PFSK-1 (cell line): Measurements from ENCODE around the gene HYAL3.

ENCODE experiments used
- FOXP2 ChIP-seq: optimal IDR thresholded peaks from 2 replicates; pipeline ENCODE3; 2011; ENCODE audit warnings: borderline replicate concordance, control low read depth, inconsistent platforms; ENCODE audit not compliant: insufficient read depth; ENCODE audit errors: extremely low read length, extremely low read depth
- POLR2AphosphoS5 ChIP-seq: IDR thresholded peaks from 2 replicates; pipeline ENCODE4 v1.6.1; 2012; ENCODE audit warnings: low read depth, mild to moderate bottlenecking, control low read depth, low read length, moderate library complexity
- REST ChIP-seq, 2 experiments: IDR thresholded peaks; 2 replicates each; pipeline versions ENCODE4 v1.6.1 to v1.8.0; 2011 to 2012; ENCODE audit warnings: low read depth in 2 of 2, low read length in 2 of 2, control low read depth in 1 of 2, inconsistent platforms in 1 of 2, mild to moderate bottlenecking in 1 of 2, moderate library complexity in 1 of 2; ENCODE audit not compliant: insufficient read depth in 1 of 2
- SIN3A ChIP-seq: IDR thresholded peaks from 2 replicates; pipeline ENCODE4 v1.6.1; 2012; ENCODE audit warnings: mild to moderate bottlenecking, low read length, moderate library complexity, borderline replicate concordance; ENCODE audit not compliant: insufficient read depth
- TAF1 ChIP-seq: IDR thresholded peaks from 2 replicates; pipeline ENCODE4 v1.6.1; 2012; ENCODE audit warnings: low read length, control low read depth, borderline replicate concordance; ENCODE audit not compliant: insufficient read depth

The HYAL3 gene

GRCh38 chr3:50275996-50276761, 23.0 kb downstream of the HYAL3 start:
- TF ChIP-seq REST (IDR thresholded peaks at IDR 0.05; ENCODE audit: insufficient read depth in 1 of 2, low read depth in 2 of 2, low read length in 2 of 2) (no peak), TAF1 (no peak), FOXP2 (no peak)

GRCh38 chr3:50275141-50275995, 23.8 kb downstream of the HYAL3 start:
- no peak for TF ChIP-seq FOXP2
- no peak for TF ChIP-seq TAF1
- TF ChIP-seq REST (IDR thresholded peaks at IDR 0.05; ENCODE audit: insufficient read depth in 1 of 2, low read depth in 2 of 2, low read length in 2 of 2), result no peak
- no peak for TF ChIP-seq SIN3A
- TF ChIP-seq POLR2AphosphoS5, result no peak

DNA sequence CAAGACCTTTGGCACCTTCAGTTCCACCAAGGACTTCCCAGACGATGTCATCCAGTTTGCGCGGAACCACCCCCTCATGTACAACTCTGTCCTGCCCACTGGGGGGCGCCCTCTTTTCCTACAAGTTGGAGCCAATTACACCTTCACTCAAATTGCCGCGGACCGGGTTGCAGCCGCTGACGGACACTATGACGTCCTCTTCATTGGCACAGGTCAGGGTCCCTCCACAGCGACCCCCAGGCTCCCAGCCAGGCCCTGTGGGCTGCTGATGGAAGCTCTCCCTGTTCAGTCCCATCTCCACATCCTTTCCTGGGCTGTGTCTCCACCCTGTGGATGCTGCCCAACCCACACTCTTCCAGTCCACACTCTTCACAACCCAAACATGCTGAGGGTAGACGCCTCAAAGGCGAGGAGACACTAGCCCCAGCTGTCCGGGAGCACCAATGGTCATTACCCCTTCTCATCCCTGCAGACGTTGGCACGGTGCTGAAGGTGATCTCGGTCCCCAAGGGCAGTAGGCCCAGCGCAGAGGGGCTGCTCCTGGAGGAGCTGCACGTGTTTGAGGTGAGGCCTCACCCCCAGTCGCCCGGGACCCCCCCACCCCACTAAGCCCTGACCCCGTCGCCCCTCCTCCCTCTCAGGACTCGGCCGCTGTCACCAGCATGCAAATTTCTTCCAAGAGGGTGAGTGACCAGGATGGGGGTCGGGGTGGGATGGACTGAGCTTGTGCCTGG, 24.7 kb downstream of the HYAL3 start:
- no peak for TF ChIP-seq POLR2AphosphoS5
- no peak for TF ChIP-seq TAF1
- no peak for TF ChIP-seq FOXP2
- no peak for TF ChIP-seq REST (IDR thresholded peaks at IDR 0.05; ENCODE audit: insufficient read depth in 1 of 2, low read depth in 2 of 2, low read length in 2 of 2)
- TF ChIP-seq SIN3A, result no peak

- no peak for TF ChIP-seq POLR2AphosphoS5
Measured at GRCh38 chr3:50273689-50274065, 25.5 kb downstream of the HYAL3 start.

DNA sequence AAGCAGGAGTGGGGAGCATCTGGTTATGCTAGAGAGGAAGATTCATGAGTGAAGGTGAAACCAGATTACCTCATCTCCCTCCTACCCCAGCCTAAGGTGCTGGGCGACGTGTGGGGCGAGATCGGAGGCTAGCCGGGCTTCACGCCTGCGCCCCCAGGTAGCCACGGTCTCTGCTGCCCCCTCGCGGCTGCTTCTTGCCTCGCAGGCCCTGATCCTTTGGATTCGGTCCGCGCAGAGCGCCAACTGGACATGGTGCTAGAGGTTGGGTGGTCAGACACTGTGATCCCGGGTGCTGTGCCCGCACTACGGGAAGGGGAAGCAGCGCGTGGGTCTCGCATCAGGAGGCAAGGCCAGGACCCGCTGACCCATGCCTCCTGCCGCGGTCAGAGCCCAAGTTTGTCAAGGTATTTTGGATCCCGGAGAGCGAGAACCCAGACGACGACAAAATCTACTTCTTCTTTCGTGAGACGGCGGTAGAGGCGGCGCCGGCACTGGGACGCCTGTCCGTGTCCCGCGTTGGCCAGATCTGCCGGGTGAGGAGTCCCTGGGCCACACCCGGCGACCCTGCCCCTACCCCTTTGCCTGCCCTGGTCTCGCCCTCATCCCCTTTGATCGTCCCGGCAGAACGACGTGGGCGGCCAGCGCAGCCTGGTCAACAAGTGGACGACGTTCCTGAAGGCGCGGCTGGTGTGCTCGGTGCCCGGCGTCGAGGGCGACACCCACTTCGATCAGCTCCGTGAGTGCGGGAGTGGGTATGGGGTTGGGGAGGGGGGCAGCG, 26.1 kb downstream of the HYAL3 start:
- TF ChIP-seq FOXP2 (peak; percentile 84), TAF1 (no peak)
